Psoas muscle (tissue), 8 donors: ENCODE data around the gene GDF7. TPM values are rescaled to one million over a fixed set of nuclear protein-coding genes. Genes with fewer than 3 reads are reported as not detected.

Experiments used
- ATAC-seq, 4 donors: fragments of 200-7000 bp; cut with Tn5 transposase; one replicate each; pipeline ENCODE4 v1.9.1; 2020; ENCODE audit warnings: moderate library complexity in 3 of 4, mild to moderate bottlenecking in 2 of 4
- DNase-seq, 2 donors: peaks; one replicate each; pipeline ENCODE4 v3.0.0-alpha.2; 2020
- H3K27ac ChIP-seq: fragments of 200-600 bp; one replicate; pipeline ENCODE4 v1.8.0; 2022
- H3K27me3 ChIP-seq, 3 donors: fragments of 200-600 bp in 1 of 3; one replicate each; pipeline versions ENCODE4 v1.6.1 to v1.8.0; 2013 to 2022; ENCODE audit warnings: low read length in 2 of 3, mild to moderate bottlenecking in 2 of 3, moderate library complexity in 1 of 3; ENCODE audit not compliant: insufficient read depth in 3 of 3
- H3K36me3 ChIP-seq, 2 donors: fragments of 200-600 bp in 1 of 2; one replicate each; pipeline versions ENCODE4 v1.6.1 to v1.8.0; 2013 to 2022; ENCODE audit warnings: low read depth in 1 of 2, mild to moderate bottlenecking in 1 of 2, moderate library complexity in 1 of 2; ENCODE audit not compliant: insufficient read depth in 1 of 2
- H3K4me1 ChIP-seq: fragments of 200-600 bp; one replicate; pipeline ENCODE4 v1.8.0; 2022
- H3K4me3 ChIP-seq: fragments of 200-600 bp; one replicate; pipeline ENCODE4 v1.8.0; 2022; ENCODE audit warnings: mild to moderate bottlenecking
- H3K9me3 ChIP-seq: fragments of 200-600 bp; one replicate; pipeline ENCODE4 v1.8.0; 2022
- WGBS, 3 donors: extraction: QIAGEN DNeasy Blood & Tissue Kit; methylation state at CpG; one replicate each; pipeline versions ENCODE4 v1.1.6 to v1.1.7; 2013; 5-methylcytosine and 5-hydroxymethylcytosine counted together
- intact Hi-C, 2 donors: fragments of 100-400 bp; cut with DNase I; formaldehyde crosslinking; loops; one replicate each; pipeline versions ENCODE4 v1.11.0 to v1.14.2; 2022
- polyA plus RNA-seq, 3 donors: library from polyadenylated mRNA; stranded (reverse); fragments of 200-250 nt; gene quantifications; one replicate each; pipeline ENCODE4 v1.2.3, GENCODE V29; 2013
- total RNA-seq, 4 donors: library from RNA; stranded (reverse); fragmentation: NEBNext Ultra II Directional in 2 of 4; extraction: Animal tissue kit (Norgen Biotek cat#: 25700) in 2 of 4; gene quantifications; one replicate each; pipeline versions ENCODE4 v1.2.1 to v1.2.4, GENCODE V29; 2021 to 2023
- TF ChIP-seq, protein P1 (sequence below): fragments of 200-600 bp; IDR thresholded peaks from one replicate; pipeline ENCODE4 v1.8.0; 2022; ENCODE audit warnings: antibody characterized with exemption
- donor health status: healthy with polysubstance abuse.
- donor health status: DM: no; HTN: no; CAD: no; lungs with moderate emphysema.
- donor health status: Bipolar disorder and iron deficiency.
- donor health status: healthy.
- donor health status: DM: yes; HTN: yes; CAD: no.
- donor health status: DM: no; HTN: no; CAD: no.
- donor health status: DM: no; HTN: no; CAD: no.
- donor health status: DM: yes; HTN: yes; CAD: no.

GDF7 gene
- total and polyA plus RNA-seq, 7 donors, result 0.03 to 0.94 (median 0.04) TPM

DNA sequence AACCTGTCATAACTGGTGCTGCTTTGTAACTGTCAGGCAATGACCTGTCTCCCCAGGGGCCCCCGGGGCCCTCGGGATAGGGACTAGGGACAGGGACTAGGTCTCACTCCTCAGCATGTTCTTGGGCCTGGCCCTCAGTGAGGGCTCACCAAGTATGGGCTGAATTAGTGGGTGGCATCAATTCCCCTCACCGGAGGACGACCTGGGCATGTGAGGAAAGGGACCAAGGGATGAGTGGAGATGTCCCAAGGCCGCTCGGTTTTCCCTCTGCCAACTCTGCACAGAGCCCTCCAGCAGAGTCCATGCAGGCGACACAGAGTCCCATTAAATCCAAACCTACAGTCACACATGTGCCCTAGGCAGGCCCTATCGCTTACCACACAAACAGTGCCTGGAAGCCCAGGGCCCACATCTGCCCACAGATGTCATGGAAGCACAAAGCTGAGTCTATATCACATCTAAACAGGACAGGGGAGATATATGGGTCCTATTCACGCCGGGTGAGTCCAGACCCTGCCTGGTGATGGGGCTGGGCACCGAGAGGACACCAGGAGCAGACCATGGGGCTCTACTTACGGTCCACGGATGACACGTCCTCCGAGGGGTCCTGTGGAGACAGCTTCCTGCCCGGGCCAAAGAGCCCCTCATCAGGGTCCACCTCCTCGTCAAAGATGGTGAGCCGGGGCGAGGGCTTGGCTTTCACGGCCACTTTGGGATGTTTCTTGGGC lies 42.6 kb upstream of the GDF7 start:
- H3K27me3 ChIP-seq, result no peaks in the 10 kb centered on the region
- DNase-seq (peak in 1 of 2 donors; percentile 40), ATAC-seq (no peak)
- WGBS, 3 donors, result 89 to 92% (median 90%) methylated on average over 20 of the region's 20 CpGs
- peaks cover 0 to 30% of the 10 kb centered on the region in 2 donors for H3K36me3 ChIP-seq
- no peaks in the 10 kb centered on the region for H3K9me3 ChIP-seq
- TF ChIP-seq, protein P1, sequence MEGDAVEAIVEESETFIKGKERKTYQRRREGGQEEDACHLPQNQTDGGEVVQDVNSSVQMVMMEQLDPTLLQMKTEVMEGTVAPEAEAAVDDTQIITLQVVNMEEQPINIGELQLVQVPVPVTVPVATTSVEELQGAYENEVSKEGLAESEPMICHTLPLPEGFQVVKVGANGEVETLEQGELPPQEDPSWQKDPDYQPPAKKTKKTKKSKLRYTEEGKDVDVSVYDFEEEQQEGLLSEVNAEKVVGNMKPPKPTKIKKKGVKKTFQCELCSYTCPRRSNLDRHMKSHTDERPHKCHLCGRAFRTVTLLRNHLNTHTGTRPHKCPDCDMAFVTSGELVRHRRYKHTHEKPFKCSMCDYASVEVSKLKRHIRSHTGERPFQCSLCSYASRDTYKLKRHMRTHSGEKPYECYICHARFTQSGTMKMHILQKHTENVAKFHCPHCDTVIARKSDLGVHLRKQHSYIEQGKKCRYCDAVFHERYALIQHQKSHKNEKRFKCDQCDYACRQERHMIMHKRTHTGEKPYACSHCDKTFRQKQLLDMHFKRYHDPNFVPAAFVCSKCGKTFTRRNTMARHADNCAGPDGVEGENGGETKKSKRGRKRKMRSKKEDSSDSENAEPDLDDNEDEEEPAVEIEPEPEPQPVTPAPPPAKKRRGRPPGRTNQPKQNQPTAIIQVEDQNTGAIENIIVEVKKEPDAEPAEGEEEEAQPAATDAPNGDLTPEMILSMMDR, result no peak
- no peak overlapping the region for H3K4me3 ChIP-seq
- peak overlapping the region; percentile 58 for H3K27ac ChIP-seq
- intact Hi-C loops, result loop anchor here in 1 of 2 donors (5.0 kb wide), 1 partner anchor 87 kb away; no protein-coding TSS in a partner anchor
- H3K4me1 ChIP-seq, result peaks cover 34% of the 10 kb centered on the region

DNA sequence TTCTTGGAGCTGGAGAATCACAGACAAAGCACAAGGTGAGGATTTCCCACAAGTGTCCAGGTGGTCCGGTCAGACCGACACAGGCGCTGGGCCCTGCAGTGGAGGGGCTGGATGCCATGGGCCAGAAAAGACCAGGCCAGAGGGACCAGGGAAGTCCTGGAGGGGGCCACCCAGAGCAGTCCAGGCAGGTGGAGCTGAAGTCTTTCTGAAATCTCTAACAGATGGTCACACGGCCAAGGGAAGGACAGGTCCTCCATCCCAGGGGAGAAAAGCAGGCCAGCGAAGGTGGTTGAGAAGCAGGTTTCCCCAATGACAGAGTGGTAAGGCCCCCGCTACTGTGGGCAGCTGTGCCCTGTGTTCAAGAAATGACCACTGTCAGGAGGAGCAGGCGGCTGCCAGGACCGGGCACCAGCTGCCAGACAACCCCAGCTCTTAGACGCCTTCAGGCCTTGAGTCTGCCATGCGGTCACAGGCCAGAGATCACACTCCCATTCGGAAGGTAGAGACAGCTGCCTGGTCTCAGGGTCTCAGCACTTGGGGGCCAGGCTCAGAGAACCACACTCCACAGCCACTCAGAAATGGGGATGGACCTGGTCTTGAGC lies 42.0 kb upstream of the GDF7 start:
- DNase-seq, result peak in 1 of 2 donors; percentile 55
- no peaks in the 10 kb centered on the region for H3K9me3 ChIP-seq
- no peaks in the 10 kb centered on the region for H3K27me3 ChIP-seq
- intact Hi-C loops, result loop anchor here in 1 of 2 donors (5.0 kb wide), 1 partner anchor 88 kb away; no protein-coding TSS in a partner anchor
- H3K4me1 ChIP-seq, result peaks cover 31% of the 10 kb centered on the region
- peaks cover 0 to 30% of the 10 kb centered on the region in 2 donors for H3K36me3 ChIP-seq
- peak overlapping the region; percentile 58 for H3K27ac ChIP-seq
- no peak overlapping the region for H3K4me3 ChIP-seq
- 82 to 84% (median 82%) methylated on average over 11 of the region's 11 CpGs for WGBS, 3 donors
- no peak for ATAC-seq
- TF ChIP-seq, protein P1, result no peak

GRCh38 chr2:20625491-20626391 lies 41.2 kb upstream of the GDF7 start:
- 66 to 78% (median 69%) methylated on average over 19 of the region's 19 CpGs for WGBS, 3 donors
- Histone ChIP-seq H3K4me1 (peaks cover 31% of the 10 kb centered on the region), H3K9me3 (no peaks in the 10 kb centered on the region), H3K36me3 (peaks cover 0 to 29% of the 10 kb centered on the region in 2 donors), H3K27me3 (no peaks in the 10 kb centered on the region), H3K4me3 (no peak overlapping the region), H3K27ac (peak overlapping the region; percentile 58)
- DNase-seq (peak; percentile 65 to 84), ATAC-seq (peak in 1 of 4 donors; percentile 22)
- TF ChIP-seq, protein P1, result peak; percentile 23
- intact Hi-C loops, result no loop called here

GRCh38 chr2:20626392-20626697 lies 40.6 kb upstream of the GDF7 start:
- Histone ChIP-seq H3K9me3 (no peaks in the 10 kb centered on the region), H3K36me3 (peaks cover 0 to 24% of the 10 kb centered on the region in 2 donors), H3K27ac (peak overlapping the region; percentile 58), H3K27me3 (no peaks in the 10 kb centered on the region), H3K4me3 (no peak overlapping the region), H3K4me1 (peaks cover 31% of the 10 kb centered on the region)
- DNase-seq, result no peak
- ATAC-seq, result no peak
- TF ChIP-seq, protein P1, result no peak
- intact Hi-C loops, result no loop called here
- WGBS, 3 donors, result 97 to 100% (median 97%) methylated on average over 2 of the region's 2 CpGs
